AG10803 (cell line): Measurements from ENCODE around the gene CTDP1.
A peak's percentile ranks its signal among the peaks of the same experiment; 100 is the strongest.

Experiments
- DNase-seq: peaks from one replicate; pipeline ENCODE4 v3.0.0; 2010; ENCODE audit warnings: low read depth
- H3K4me3 ChIP-seq: 2 replicates; pipeline ENCODE4 v1.5.1; 2011; ENCODE audit warnings: mild to moderate bottlenecking, low read length, control low read depth
- TF ChIP-seq, protein P1 (sequence below): conservative IDR thresholded peaks from 2 replicates; pipeline ENCODE4 v1.5.1; 2011; ENCODE audit warnings: mild to moderate bottlenecking, low read length, control low read depth, inconsistent platforms

The CTDP1 gene

DNA sequence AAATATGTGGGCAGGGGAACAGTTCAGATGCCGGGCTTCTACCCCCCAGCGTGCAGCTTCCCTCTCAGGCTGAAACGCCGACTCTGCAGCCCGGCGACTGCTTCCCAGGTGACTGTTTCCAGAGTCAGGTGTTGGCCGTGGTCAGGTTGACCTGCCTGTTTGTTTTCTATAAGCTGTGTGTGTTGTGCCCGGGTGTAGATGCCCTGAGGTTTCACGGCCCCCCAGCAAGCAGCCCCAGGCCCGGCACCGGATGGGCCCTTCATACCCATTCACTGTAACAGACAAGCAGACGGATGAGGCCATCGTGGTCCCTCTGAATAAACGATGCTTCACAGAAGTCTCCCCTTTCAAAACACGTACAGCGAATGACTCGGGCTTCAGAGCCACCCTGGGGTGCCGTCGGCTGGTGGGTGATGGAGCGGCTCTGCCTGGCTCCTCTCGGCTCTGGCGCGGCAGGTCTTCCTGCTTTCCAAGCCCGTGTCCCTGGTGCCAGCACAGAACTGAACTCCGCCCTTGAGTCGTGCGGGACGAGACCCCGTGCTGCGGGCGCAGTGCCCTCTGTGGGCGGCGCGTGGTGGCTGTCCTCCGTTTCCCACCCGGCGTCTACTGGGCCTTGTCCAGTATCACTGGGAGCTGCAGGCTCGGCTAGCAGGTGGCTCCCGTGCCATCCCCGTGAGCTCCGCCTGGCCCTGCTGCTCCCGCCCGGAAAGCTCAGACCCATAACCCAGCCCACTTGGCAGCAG, 103.1 kb downstream of the CTDP1 start:
- no peak overlapping the region for H3K4me3 ChIP-seq
- TF ChIP-seq, protein P1, sequence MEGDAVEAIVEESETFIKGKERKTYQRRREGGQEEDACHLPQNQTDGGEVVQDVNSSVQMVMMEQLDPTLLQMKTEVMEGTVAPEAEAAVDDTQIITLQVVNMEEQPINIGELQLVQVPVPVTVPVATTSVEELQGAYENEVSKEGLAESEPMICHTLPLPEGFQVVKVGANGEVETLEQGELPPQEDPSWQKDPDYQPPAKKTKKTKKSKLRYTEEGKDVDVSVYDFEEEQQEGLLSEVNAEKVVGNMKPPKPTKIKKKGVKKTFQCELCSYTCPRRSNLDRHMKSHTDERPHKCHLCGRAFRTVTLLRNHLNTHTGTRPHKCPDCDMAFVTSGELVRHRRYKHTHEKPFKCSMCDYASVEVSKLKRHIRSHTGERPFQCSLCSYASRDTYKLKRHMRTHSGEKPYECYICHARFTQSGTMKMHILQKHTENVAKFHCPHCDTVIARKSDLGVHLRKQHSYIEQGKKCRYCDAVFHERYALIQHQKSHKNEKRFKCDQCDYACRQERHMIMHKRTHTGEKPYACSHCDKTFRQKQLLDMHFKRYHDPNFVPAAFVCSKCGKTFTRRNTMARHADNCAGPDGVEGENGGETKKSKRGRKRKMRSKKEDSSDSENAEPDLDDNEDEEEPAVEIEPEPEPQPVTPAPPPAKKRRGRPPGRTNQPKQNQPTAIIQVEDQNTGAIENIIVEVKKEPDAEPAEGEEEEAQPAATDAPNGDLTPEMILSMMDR, result no peak
- no peak for DNase-seq

DNA sequence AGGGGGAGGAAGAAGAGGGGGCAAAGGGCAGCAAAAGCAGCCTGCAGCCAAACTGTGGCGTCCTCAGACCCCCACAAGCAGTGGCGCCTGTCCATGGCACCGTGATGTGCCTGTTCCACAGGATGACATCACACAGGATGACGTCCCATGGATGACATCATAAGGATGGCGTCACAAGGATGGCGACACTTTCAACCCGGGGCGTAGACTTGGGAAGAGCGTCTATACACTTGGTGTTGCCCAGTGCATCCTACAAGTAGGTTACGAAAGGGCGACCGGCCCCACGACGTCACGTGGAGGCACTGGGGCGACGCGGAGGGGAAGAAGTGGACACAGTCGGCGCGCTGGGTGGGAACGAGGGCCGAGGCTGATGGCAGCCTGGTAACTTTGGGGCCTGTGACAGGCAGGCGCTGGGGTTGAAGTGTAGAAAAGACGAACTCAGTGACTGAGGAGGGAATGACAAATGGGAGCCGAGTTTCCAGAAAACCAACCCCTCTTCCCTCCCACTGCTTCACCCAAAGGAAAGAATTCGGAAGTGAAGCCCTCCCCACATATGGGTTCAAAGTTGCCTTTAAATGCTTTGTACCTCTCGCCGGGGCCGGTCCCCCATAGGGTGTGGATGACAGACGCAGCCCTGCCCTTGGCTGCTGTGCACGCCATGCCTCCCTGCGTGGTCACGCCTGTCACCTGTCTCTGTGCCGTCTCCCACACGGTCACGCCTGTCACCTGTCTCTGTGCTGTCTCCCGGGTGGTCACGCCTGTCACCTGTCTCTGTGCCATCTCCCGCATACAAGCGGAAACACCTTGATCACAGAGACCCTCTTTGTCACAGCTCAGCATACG, 104.7 kb downstream of the CTDP1 start:
- no peak overlapping the region for H3K4me3 ChIP-seq
- TF ChIP-seq, protein P1, result no peak
- no peak for DNase-seq

DNA sequence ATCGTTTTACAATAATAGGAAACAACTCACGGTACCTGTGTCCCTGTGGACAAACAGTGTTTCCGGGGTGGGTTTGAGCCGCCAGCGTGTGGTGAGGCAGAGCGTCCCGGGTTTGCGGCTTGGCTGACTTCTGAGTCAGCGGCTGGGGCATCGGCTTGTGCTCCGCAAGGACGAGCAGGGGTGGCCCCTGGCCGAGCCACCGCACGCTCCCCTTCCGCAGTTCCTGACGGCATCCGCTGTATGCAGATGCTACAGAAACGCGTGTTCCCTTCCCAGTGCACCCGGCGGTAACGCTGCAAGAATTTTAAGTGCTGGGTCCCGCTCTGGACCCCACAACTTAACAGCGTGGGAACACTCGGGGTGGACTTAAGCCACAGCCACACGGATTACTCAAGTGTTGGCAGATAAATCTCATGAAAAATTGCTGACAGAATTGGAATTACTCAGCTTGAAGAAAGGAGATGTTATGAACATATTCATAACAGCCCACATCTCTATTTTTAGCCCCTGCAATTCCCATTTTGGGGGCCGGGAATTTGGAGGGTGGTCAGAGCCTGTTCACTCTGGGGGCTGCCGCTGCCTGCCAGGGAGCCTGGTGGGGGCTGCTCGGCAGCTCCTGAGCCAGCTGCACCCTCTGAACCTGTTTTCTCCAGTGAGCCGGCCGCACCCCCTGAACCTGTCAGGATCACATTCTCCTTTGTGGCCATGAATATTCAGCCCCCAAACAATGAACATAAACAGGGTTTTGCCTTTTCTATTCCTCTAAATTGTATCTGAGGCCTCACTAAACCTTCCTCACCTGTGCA, 105.6 kb downstream of the CTDP1 start:
- H3K4me3 ChIP-seq, result no peak overlapping the region
- TF ChIP-seq, protein P1, result no peak
- DNase-seq, result peak; percentile 52

DNA sequence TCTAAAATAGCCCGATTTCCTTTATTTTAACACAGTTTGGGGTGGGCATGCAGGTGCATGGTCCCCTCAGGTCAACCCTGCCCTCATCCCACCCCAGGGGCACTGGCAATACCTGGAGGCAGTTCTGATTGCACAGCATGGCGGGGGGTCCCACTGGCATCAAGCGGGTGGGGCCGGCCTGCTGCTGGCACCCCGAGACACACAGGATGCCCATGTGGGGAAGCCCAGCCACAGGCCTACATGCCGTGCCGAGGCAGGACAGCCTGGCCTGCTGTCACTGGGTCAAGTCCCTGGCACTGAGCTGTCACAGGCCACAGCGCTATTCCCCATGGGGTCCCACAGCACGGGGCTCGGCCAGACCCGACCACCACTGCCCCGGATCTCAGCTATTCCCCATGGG, 106.2 kb downstream of the CTDP1 start:
- TF ChIP-seq, protein P1, result no peak
- H3K4me3 ChIP-seq, result no peak overlapping the region
- DNase-seq, result no peak

DNA sequence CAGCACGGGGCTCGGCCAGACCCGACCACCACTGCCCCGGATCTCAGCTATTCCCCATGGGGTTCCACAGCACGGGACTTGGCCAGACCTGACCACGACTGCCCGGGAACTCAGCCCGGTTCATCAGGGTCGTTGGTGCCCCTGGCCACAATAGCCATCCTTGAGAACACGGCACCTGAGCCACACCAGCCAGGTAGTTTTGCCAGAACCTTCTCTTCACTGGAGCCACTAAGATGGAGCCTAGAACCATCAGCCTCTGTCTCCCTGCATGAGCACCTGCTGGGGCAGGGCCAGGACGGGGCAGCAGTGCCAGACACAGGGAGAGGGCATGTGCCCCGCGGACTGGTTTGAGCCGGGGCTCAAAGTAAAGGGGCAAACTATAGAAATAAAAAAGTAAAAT, 106.7 kb downstream of the CTDP1 start:
- H3K4me3 ChIP-seq, result no peak overlapping the region
- no peak for DNase-seq
- TF ChIP-seq, protein P1, result no peak

DNA sequence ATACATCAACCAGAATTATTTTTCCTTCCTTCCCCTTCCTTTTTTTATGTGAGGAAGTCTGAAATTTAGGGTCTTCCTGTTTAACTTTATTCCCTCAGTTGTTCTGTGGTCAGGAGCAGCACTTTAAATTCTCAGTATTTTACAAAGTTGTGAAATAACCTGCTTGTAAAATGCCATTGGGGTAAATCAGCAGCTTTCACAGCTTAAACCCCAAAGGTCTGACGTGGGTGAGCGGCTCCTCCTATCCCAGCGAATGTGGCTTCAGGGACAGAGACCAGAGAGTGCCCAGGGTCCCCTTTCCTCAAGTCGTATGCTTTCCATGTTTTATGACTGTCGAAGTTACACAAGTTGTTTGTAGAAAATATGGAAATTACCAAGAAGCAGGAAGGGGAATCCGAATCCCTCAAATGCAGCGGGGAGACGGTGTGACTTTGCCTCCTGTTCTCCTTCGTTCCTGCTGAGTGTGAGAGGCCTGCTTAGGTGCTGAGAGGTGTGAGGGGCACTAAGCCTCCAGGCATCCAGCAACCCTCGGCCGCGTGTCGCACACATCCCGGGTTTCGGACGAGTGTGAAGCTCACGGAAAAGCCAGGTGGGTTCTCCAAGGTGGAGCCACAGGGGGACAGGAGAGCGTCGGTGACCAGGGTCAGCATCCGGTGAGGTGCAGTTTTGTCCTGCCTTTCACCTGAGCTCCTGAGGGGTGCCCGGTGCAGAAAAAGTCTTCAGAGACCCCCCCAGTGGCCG, 107.4 kb downstream of the CTDP1 start:
- TF ChIP-seq, protein P1, result no peak
- no peak overlapping the region for H3K4me3 ChIP-seq
- DNase-seq, result peak; percentile 81
